AG10803 (cell line): ENCODE measurements around the gene ECI1.

Experiments used
- DNase-seq: peaks from one replicate; pipeline ENCODE4 v3.0.0; 2010; ENCODE audit warnings: low read depth
- H3K4me3 ChIP-seq: 2 replicates; pipeline ENCODE4 v1.5.1; 2011; ENCODE audit warnings: mild to moderate bottlenecking, low read length, control low read depth
- TF ChIP-seq, protein P1 (sequence below): conservative IDR thresholded peaks from 2 replicates; pipeline ENCODE4 v1.5.1; 2011; ENCODE audit warnings: mild to moderate bottlenecking, low read length, control low read depth, inconsistent platforms

Gene ECI1

DNA sequence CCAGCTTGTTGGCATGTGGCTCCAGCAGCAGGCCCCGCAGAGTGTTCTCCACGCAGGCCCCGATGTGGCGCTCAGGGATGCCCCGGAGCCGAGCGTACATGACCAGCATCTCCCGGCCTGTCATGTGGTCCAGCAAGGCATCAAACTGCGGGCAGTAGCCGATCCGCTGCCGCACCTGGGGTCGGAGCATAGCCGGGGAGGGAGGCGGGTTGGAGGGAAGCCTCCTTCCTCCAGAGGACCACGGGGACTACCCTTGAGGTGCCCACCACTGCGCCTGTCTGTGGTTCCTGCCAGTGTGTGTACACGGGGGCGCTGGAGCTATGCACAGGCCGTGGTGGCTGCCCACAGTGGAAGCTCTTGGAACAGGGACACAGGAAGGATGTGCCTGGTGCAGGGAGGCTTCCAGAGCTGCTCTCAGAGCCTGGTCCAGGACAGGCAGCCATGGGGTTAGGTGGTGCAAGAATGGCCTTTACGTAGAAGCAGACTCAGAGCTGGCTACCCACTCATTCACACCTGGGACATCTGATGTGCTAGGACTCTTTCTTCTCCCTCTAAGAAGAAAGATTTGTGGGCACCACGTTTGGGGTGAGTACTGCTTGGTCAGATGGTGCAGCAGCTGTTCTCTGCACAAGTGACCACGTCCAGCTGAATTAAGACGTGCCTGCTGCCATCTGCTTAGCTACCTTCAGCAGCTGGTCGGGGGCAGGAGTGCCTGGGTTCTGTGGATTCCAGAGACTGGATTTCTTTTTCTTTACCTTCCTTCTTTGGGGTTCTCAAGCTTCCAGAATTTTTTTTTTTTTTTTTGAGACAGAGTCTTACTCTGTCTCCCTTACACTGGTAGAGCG is 27.8 kb upstream of the ECI1 start:
- TF ChIP-seq, protein P1, sequence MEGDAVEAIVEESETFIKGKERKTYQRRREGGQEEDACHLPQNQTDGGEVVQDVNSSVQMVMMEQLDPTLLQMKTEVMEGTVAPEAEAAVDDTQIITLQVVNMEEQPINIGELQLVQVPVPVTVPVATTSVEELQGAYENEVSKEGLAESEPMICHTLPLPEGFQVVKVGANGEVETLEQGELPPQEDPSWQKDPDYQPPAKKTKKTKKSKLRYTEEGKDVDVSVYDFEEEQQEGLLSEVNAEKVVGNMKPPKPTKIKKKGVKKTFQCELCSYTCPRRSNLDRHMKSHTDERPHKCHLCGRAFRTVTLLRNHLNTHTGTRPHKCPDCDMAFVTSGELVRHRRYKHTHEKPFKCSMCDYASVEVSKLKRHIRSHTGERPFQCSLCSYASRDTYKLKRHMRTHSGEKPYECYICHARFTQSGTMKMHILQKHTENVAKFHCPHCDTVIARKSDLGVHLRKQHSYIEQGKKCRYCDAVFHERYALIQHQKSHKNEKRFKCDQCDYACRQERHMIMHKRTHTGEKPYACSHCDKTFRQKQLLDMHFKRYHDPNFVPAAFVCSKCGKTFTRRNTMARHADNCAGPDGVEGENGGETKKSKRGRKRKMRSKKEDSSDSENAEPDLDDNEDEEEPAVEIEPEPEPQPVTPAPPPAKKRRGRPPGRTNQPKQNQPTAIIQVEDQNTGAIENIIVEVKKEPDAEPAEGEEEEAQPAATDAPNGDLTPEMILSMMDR, result no peak
- H3K4me3 ChIP-seq, result no peak overlapping the region
- no peak for DNase-seq

DNA sequence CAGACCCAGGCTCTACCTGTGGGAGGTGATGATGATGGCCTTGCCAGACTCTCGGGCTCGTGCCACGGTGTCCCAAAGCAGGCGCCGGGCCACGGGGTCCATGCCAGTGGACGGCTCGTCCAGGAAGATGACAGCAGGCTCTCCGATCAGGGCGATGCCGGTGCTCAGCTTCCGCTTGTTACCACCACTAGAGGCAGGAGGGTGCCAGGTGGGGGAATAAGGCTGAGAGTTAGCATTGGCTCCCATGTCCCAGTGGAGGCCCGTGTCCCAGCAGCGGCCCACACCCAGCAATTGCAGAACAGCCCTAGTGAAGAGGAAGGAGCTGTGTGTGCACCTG is 26.9 kb upstream of the ECI1 start:
- no peak for DNase-seq
- TF ChIP-seq, protein P1, result no peak

DNA sequence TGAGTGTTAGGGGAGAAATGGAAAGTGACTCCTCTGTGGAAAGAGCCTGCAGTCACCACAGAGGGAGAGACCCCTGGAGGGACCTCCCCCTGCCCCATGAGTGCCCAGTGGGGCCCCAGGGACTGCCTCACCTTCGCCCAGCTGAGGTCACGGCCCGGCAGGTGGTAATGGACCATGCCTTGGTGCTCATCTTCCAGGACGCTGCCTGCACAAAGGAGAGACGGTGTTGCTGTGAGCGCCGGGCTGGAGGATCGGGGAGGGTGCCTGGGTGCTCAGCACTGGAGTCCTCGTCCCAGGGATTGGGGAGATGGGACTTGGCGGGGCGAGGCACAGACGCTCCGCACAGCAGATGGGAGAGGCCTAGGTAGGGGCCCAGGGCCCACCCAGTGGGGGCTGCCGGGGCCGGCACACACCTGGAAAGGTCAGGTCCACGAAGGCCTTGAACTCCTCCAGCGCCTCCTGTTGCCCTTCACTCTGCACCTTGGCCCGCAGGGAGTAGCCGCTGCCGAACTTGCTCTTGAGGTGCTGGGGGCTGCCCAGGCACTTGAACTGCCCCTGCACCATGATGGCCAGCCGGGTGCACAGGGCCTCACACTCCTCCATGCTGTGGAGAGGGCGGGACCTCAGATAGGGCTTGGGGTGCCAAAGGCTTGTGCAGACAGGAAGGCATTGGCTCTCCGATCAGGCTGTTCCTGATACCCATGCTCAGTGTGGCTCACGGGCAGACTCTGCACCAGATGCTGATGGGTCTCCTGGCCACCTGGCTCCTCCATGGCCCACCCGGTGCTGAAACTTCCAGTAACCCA is 26.3 kb upstream of the ECI1 start:
- TF ChIP-seq, protein P1, result no peak
- H3K4me3 ChIP-seq, result no peak overlapping the region
- DNase-seq, result no peak

More for the DNA sequence above, 26.9 kb upstream of the ECI1 start:
- H3K4me3 ChIP-seq, result no peak overlapping the region

DNA sequence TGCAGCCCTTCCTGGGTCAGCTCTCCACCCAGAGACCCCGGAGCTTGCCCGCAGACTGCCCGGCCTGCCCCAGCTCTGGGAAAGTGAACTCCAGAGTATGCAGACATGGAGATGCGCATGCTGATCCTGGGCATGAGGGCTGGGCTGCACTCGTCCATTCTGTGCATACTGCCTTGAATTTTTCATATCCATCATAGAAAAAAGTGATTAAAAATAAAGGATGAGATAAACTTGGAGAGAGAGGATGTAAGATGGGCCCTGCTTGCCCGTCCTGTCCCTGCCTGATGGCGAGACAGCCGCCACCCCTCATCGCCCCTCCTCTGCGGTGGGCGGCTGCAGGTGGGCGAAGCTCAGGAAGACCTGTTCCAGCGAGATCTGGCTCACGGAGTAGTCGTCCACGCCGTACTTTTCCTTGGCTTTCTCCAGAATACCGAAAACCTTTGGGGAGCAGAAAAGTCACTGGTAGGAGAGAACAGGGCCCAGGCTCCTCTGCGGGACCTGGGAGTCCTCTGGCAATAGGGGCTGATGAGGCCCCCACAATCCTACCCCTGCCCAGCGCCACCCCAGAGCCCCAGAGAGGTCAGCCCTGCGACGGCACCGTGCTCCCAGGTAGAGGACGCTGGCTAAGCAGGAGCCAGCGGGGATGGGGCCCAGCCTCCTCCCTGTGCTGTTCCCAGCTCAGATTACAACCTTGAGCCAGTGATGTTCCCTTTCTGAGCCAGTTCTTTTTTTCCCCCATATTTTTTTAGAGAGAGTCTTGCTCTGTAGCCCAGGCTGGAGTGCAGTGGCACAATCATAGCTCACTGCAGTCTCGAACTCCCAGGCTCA is 25.2 kb upstream of the ECI1 start:
- H3K4me3 ChIP-seq, result no peak overlapping the region
- no peak for DNase-seq
- TF ChIP-seq, protein P1, result no peak

DNA sequence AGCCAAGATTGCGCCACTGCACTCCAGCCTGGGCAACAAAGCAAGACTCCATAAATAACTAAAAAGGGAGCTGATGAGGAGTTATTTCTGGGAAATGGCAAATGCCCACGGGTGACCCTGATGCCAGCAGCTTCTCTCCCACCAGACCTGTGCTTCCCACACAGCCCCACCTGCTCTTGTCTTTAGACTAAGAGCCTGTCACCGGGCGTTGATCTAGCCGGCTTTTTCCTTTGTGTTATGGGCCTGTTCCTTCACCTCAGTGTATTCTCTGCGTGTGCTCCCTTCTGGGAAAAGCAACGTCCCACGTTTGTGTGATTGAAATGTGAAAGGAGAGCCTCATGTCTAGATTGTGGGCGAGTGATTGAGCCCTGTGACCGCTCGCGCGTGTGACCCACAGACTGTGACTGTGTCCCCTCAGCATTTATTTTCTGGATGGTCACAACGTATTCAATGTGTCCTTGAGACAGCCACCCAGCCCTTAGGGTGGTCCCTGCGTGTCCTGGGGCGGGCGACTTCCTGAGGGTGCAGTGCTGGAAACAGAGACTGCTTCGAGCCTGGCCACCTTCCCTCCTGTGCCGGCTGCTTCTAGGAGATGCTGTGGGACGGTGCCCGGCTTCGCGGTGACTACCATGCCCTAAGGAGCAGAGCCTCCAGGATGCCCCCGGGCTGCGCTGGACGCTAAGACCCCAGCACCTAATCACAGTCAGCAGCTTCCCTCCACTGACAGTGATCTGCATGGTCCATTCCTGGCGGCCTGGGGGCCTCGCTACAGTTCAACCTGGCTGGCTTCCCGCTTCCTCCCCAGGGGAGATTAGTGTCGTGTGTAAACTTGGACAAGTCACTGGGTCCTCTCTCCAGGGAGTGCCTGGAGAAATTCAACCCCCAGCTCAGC is 24.3 kb upstream of the ECI1 start:
- DNase-seq, result no peak
- TF ChIP-seq, protein P1, result no peak
- no peak overlapping the region for H3K4me3 ChIP-seq

DNA sequence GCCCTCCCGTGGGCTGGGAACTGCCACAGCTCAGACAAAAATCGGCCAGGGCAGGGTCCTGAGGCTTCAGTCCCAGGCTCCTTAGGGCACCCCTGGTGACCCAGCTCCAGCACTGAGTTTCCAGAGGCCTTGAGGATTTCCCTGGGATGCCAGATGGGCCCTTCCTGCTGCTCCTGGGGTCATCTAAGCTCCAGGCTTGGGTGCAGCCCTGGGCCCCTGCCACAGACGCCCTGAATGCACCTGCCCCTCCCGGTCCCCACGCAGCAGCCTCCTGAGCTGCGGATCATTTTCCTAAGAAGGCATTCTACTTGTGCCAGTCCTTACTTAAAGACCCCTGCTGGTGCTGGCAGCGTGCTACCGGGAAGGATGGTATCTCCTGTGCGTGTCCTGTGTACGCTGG is 22.5 kb upstream of the ECI1 start:
- TF ChIP-seq, protein P1, result no peak
- no peak for DNase-seq
- H3K4me3 ChIP-seq, result no peak overlapping the region
